ENCODE results near the gene PLCG1.

- TF ChIP-seq HOXB5 (CRISPR knock-in tag; IDR thresholded peaks at IDR 0.05) (no peak), CTCF (IDR thresholded peaks at IDR 0.05) (no peak), REST (IDR thresholded peaks at IDR 0.05) (no peak), CBX8 (IDR thresholded peaks at IDR 0.05) (no peak), POLR2A (IDR thresholded peaks at IDR 0.05; ENCODE audit: low read length) (no peak), JUNB (IDR thresholded peaks at IDR 0.05) (no peak), MAX (IDR thresholded peaks at IDR 0.05) (no peak), RNF2 (IDR thresholded peaks at IDR 0.05; ENCODE audit: borderline replicate concordance, low read depth) (no peak), SREBF2 (IDR thresholded peaks at IDR 0.05) (no peak), CHD2 (IDR thresholded peaks at IDR 0.05; ENCODE audit: low read length, partially characterized antibody) (no peak)
Observed at GRCh38 chr20:41179961-41180360, 42.6 kb downstream of the PLCG1 start.
